IMR-90 (cell line): ENCODE measurements around the gene FAM131C. TPM values are rescaled to one million over a fixed set of nuclear protein-coding genes. Genes with fewer than 3 reads are reported as not detected.
A peak's percentile ranks its signal among the peaks of the same experiment; 100 is the strongest.

Source experiments
- ATAC-seq: fragments of 200-7000 bp; cut with Tn5 transposase; 2 replicates; pipeline ENCODE4 v1.9.1; 2020; ENCODE audit warnings: low read depth, mild to moderate bottlenecking, moderate library complexity
- BruUV-seq: library from RNA; stranded (reverse); fragments of 400-500 nt; replicated peaks from 2 replicates; lab custom pipeline; 2021; lab: Mats Ljungman, UMichigan
- CTCF ChIA-PET: fragments of 300-600 bp; formaldehyde crosslinking; extraction: SDS; loops from one replicate; lab custom pipeline; 2021; ENCODE audit warnings: antibody characterized with exemption; lab: Yijun Ruan, JAX
- POLR2A ChIA-PET: fragments of 300-600 bp; sonication (Branson Sonifier 250); formaldehyde crosslinking; loops from one replicate; lab custom pipeline; 2022; ENCODE audit warnings: antibody characterized with exemption; ENCODE audit not compliant: unreplicated experiment; lab: Charles Lee
- DNase-seq: peaks from one replicate; pipeline ENCODE4 v3.0.0; 2013
- H2AFZ ChIP-seq: replicated peaks from 2 replicates; pipeline ENCODE3; 2013; ENCODE audit warnings: low read length, mild to moderate bottlenecking; ENCODE audit not compliant: poor library complexity
- H2AK5ac ChIP-seq: 2 replicates; pipeline ENCODE4 v1.6.1; 2013; ENCODE audit warnings: low read depth, low read length, inconsistent platforms
- H2AK9ac ChIP-seq: replicated peaks from 2 replicates; pipeline ENCODE3; 2013; ENCODE audit warnings: mild to moderate bottlenecking, low read depth, low read length, moderate library complexity; ENCODE audit not compliant: poor library complexity
- H2BK120ac ChIP-seq: 2 replicates; pipeline ENCODE4 v1.6.1; 2013; ENCODE audit warnings: low read depth, low read length, inconsistent platforms
- H2BK15ac ChIP-seq: 3 replicates; pipeline ENCODE4 v1.6.1; 2013; ENCODE audit warnings: low read depth, low read length, inconsistent platforms
- H2BK20ac ChIP-seq: 2 replicates; pipeline ENCODE4 v1.6.1; 2013; ENCODE audit warnings: low read depth, mild to moderate bottlenecking, inconsistent platforms, low read length, moderate library complexity
- H2BK5ac ChIP-seq: 2 replicates; pipeline ENCODE4 v1.6.1; 2013; ENCODE audit warnings: mild to moderate bottlenecking, low read depth, low read length, inconsistent platforms; ENCODE audit not compliant: poor library complexity, severe bottlenecking
- H3K14ac ChIP-seq: replicated peaks from 2 replicates; pipeline ENCODE4 v1.6.1; 2013; ENCODE audit warnings: low read depth, low read length, inconsistent platforms
- H3K18ac ChIP-seq: 2 replicates; pipeline ENCODE4 v1.6.1; 2013; ENCODE audit warnings: low read depth, low read length, control low read depth
- H3K23ac ChIP-seq: 2 replicates; pipeline ENCODE4 v1.6.1; 2013; ENCODE audit warnings: low read depth, low read length, inconsistent platforms
- H3K27ac ChIP-seq: 2 replicates; pipeline ENCODE4 v1.5.1; 2013; ENCODE audit warnings: mild to moderate bottlenecking, control low read depth, low read length; ENCODE audit not compliant: insufficient read depth
- H3K27me3 ChIP-seq: 2 replicates; pipeline ENCODE4 v1.6.1; 2013; ENCODE audit warnings: low read length; ENCODE audit not compliant: control insufficient read depth, insufficient read depth
- H3K36me3 ChIP-seq: 2 replicates; pipeline ENCODE4 v1.6.1; 2013; ENCODE audit warnings: low read length, mixed read lengths; ENCODE audit not compliant: control insufficient read depth, insufficient read depth
- H3K4ac ChIP-seq: 2 replicates; pipeline ENCODE4 v1.6.1; 2013; ENCODE audit warnings: low read depth, low read length, inconsistent platforms
- H3K4me1 ChIP-seq: 2 replicates; pipeline ENCODE4 v1.6.1; 2013; ENCODE audit warnings: low read length, mixed read lengths; ENCODE audit not compliant: control insufficient read depth, insufficient read depth
- H3K4me2 ChIP-seq: 2 replicates; pipeline ENCODE4 v1.6.1; 2013; ENCODE audit warnings: low read depth, mild to moderate bottlenecking, control low read depth, low read length, moderate library complexity
- H3K4me3 ChIP-seq: 2 replicates; pipeline ENCODE4 v1.5.1; 2013; ENCODE audit warnings: low read depth, mild to moderate bottlenecking, control low read depth, low read length, moderate library complexity; ENCODE audit not compliant: insufficient read depth
- H3K56ac ChIP-seq: 2 replicates; pipeline ENCODE4 v1.6.1; 2013; ENCODE audit warnings: low read length, inconsistent platforms; ENCODE audit not compliant: insufficient read depth; ENCODE audit errors: extremely low read depth
- H3K79me1 ChIP-seq, 2 experiments: 2 replicates each; pipeline ENCODE4 v1.6.1; 2013; ENCODE audit warnings: low read length in 2 of 2, inconsistent platforms in 1 of 2, low read depth in 1 of 2
- H3K9ac ChIP-seq: 2 replicates; pipeline ENCODE4 v1.6.1; 2013; ENCODE audit warnings: low read depth, low read length, control low read depth
- H3K9me1 ChIP-seq: 2 replicates; pipeline ENCODE4 v1.6.1; 2013; ENCODE audit warnings: low read length, inconsistent platforms; ENCODE audit not compliant: insufficient read depth
- H3K9me3 ChIP-seq: 2 replicates; pipeline ENCODE4 v1.6.1; 2013; ENCODE audit warnings: low read length; ENCODE audit not compliant: control insufficient read depth, insufficient read depth
- H4K20me1 ChIP-seq: 2 replicates; pipeline ENCODE4 v1.6.1; 2013; ENCODE audit warnings: low read length, inconsistent platforms; ENCODE audit not compliant: insufficient read depth
- H4K5ac ChIP-seq: 2 replicates; pipeline ENCODE4 v1.6.1; 2013; ENCODE audit warnings: mild to moderate bottlenecking, low read depth, low read length, control low read depth
- H4K8ac ChIP-seq, 2 experiments: 2 replicates each; pipeline ENCODE4 v1.6.1; 2013; ENCODE audit warnings: low read depth in 2 of 2, low read length in 2 of 2, control low read depth in 1 of 2, inconsistent platforms in 1 of 2
- H4K91ac ChIP-seq: 2 replicates; pipeline ENCODE4 v1.6.1; 2013; ENCODE audit warnings: low read depth, low read length, inconsistent platforms; ENCODE audit not compliant: insufficient read depth
- BHLHE40 ChIP-seq: fragments of 150-350 bp; IDR thresholded peaks from 2 replicates; pipeline ENCODE4 v1.6.1; 2016; ENCODE audit warnings: mild to moderate bottlenecking, low read depth, low read length
- CEBPB ChIP-seq: IDR thresholded peaks from 2 replicates; pipeline ENCODE4 v1.6.1; 2012; ENCODE audit warnings: low read depth, low read length, improper control_type of control experiment
- CTCF ChIP-seq: conservative IDR thresholded peaks from 2 replicates; pipeline ENCODE4 v1.5.1; 2012; ENCODE audit warnings: mild to moderate bottlenecking, low read depth, low read length, improper control_type of control experiment
- ELK1 ChIP-seq: fragments of 150-350 bp; IDR thresholded peaks from 2 replicates; pipeline ENCODE4 v1.6.1; 2016; ENCODE audit warnings: low read depth, mild to moderate bottlenecking, low read length, moderate library complexity, borderline replicate concordance
- FOS ChIP-seq: fragments of 150-350 bp; IDR thresholded peaks from 2 replicates; pipeline ENCODE4 v1.6.1; 2016; ENCODE audit warnings: low read depth, low read length
- MAZ ChIP-seq: IDR thresholded peaks from 2 replicates; pipeline ENCODE4 v1.6.1; 2012; ENCODE audit warnings: low read depth, mild to moderate bottlenecking, low read length, improper control_type of control experiment, moderate library complexity, borderline replicate concordance
- MXI1 ChIP-seq: IDR thresholded peaks from 2 replicates; pipeline ENCODE4 v1.6.1; 2012; ENCODE audit warnings: low read depth, mild to moderate bottlenecking, low read length, moderate library complexity, borderline replicate concordance
- NFE2L2 ChIP-seq: fragments of 150-350 bp; IDR thresholded peaks from 2 replicates; pipeline ENCODE4 v1.6.1; 2016; ENCODE audit warnings: low read depth, mild to moderate bottlenecking, low read length
- POLR2A ChIP-seq: IDR thresholded peaks from 2 replicates; pipeline ENCODE4 v1.6.1; 2012; ENCODE audit warnings: mild to moderate bottlenecking, low read depth, low read length
- RCOR1 ChIP-seq: IDR thresholded peaks from 2 replicates; pipeline ENCODE4 v1.6.1; 2012; ENCODE audit warnings: mild to moderate bottlenecking, low read length, improper control_type of control experiment; ENCODE audit not compliant: insufficient replicate concordance
- RFX5 ChIP-seq: IDR thresholded peaks from 2 replicates; pipeline ENCODE4 v1.8.0; 2012; ENCODE audit warnings: low read depth, mild to moderate bottlenecking, low read length, moderate library complexity
- SMC3 ChIP-seq: fragments of 150-350 bp; IDR thresholded peaks from 2 replicates; pipeline ENCODE4 v1.6.1; 2016; ENCODE audit warnings: low read depth, mild to moderate bottlenecking, antibody characterized with exemption, low read length, moderate library complexity
- USF2 ChIP-seq: fragments of 150-350 bp; IDR thresholded peaks from 2 replicates; pipeline ENCODE4 v1.6.1; 2017; ENCODE audit warnings: mild to moderate bottlenecking, antibody characterized with exemption, low read length, low read depth
- WGBS, 2 experiments: methylation state at CpG; one replicate each; pipeline versions ENCODE4 v1.1.5 to v1.1.7; 2013; ENCODE audit warnings: missing lambda C conversion rate in 2 of 2; ENCODE audit not compliant: insufficient read length in 1 of 2; ENCODE audit errors: extremely low coverage in 2 of 2; 5-methylcytosine and 5-hydroxymethylcytosine counted together
- dilution Hi-C: fragments of 300-500 bp; cut with HindIII; formaldehyde crosslinking; loops from one replicate; pipeline ENCODE4 v1.14.3; 2018; ENCODE audit warnings: low sequenced_read_pairs; ENCODE audit not compliant: unreplicated experiment
- in situ Hi-C: fragments of 300-500 bp; cut with MboI; formaldehyde crosslinking; loops from 3 replicates; pipeline ENCODE4 v1.14.3; 2019; ENCODE audit warnings: low sequenced_read_pairs, inconsistent platforms, mixed read lengths
- intact Hi-C: fragments of 100-400 bp; cut with micrococcal nuclease; formaldehyde crosslinking; loops from 2 replicates; pipeline ENCODE4 v1.10.0; 2022
- polyA plus RNA-seq, 3 experiments: library from polyadenylated mRNA; depleted of rRNA; stranded (reverse); fragments of >200 nt; gene quantifications; 2 replicates each; pipeline ENCODE4 v1.2.3, GENCODE V29; 2012; ENCODE audit warnings: low replicate concordance in 1 of 3
- total RNA-seq: library from RNA; depleted of rRNA; stranded (reverse); fragments of >200 nt; gene quantifications from 2 replicates; pipeline ENCODE4 v1.2.3, GENCODE V29; 2012

FAM131C gene
- total and polyA plus RNA-seq, 2 of the 4 experiments (the other 2 are of a cell fraction) = 0.18 to 1.0 TPM

DNA sequence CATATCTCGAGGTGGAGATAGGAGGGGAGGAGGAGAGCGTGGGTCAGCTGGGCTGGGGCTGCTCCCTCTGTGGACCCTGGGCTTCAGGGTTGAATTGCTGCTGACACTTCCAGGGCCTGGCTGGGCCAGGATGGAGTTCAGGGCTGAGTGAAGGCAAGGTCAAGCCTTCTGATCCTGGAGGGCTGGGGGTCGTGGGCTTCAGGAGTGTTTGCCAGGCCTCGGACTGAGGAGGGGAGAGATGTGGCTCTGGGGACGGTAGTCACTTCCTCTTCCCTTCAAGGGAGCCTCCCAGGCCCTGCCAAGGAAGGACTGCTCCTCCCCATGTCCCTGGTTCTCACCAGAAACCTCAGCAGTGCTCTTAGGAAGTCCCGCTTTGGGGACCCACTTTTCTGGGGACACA, 12.1 kb upstream of the FAM131C start:
- WGBS, 2 experiments = no CpG with 5 or more reads among the region's 6 CpGs
- BruUV-seq = no TSS peak
- 0 out of 3 replicates have a peak overlapping the region, but pooled peaks have one; percentile 13 for H2BK15ac ChIP-seq
- intact Hi-C loops = no loop called here
- H3K9ac ChIP-seq = no peak overlapping the region
- H3K4ac ChIP-seq = no peak overlapping the region; the same call in 1 of the 2 replicates
- no peak for TF ChIP-seq MAZ
- no peak for TF ChIP-seq RFX5
- no peak for TF ChIP-seq CTCF
- TF ChIP-seq POLR2A = no peak
- no peak for TF ChIP-seq RCOR1
- no peak for TF ChIP-seq NFE2L2
- no peak for TF ChIP-seq CEBPB
- no peak for TF ChIP-seq FOS
- no peak for TF ChIP-seq ELK1
- TF ChIP-seq USF2 = no peak
- TF ChIP-seq SMC3 = no peak
- no peak for TF ChIP-seq BHLHE40
- TF ChIP-seq MXI1 = no peak
- no peaks in the 10 kb centered on the region for H4K20me1 ChIP-seq
- H3K14ac ChIP-seq = 0 out of 2 replicates have a peak overlapping the region, but pooled peaks have one; percentile 41
- H3K36me3 ChIP-seq = no peaks in the 10 kb centered on the region
- ATAC-seq (no peak), DNase-seq (no peak)
- no peak overlapping the region for H4K91ac ChIP-seq
- H3K4me1 ChIP-seq = peaks cover 5% of the 10 kb centered on the region; the same call in 1 of the 2 replicates
- H4K8ac ChIP-seq = peak overlapping the region in 1 of 2 experiments; percentile 29; a peak in 1 of 4 replicates
- no peak overlapping the region for H3K27ac ChIP-seq
- ChIA-PET POLR2A (no interaction called here), CTCF (no interaction called here)
- no peak overlapping the region for H2BK5ac ChIP-seq
- dilution Hi-C loops = no loop called here
- peak overlapping the region; percentile 79 for H2AFZ ChIP-seq
- H3K9me1 ChIP-seq = no peaks in the 10 kb centered on the region; the same call in 1 of the 2 replicates
- no peaks in the 10 kb centered on the region; a peak in 1 of 4 replicates for H3K79me1 ChIP-seq
- peak overlapping the region; percentile 37 for H2AK9ac ChIP-seq
- H2BK20ac ChIP-seq = no peak overlapping the region
- H3K9me3 ChIP-seq = no peaks in the 10 kb centered on the region
- H4K5ac ChIP-seq = 0 out of 2 replicates have a peak overlapping the region, but pooled peaks have one; percentile 38
- H3K56ac ChIP-seq = no peak overlapping the region
- H3K23ac ChIP-seq = no peak overlapping the region
- H3K4me2 ChIP-seq = no peak overlapping the region
- no peaks in the 10 kb centered on the region; the same call in 1 of the 2 replicates for H3K27me3 ChIP-seq
- in situ Hi-C loops = no loop called here
- H3K4me3 ChIP-seq = no peak overlapping the region
- H2AK5ac ChIP-seq = no peak overlapping the region
- H2BK120ac ChIP-seq = no peak overlapping the region
- H3K18ac ChIP-seq = no peak overlapping the region
